Endothelial cell of umbilical vein (primary cell): ENCODE results near the gene MAPKAP1. TPM values are rescaled to one million over a fixed set of nuclear protein-coding genes. Genes with fewer than 3 reads are reported as not detected.

ENCODE experiments used
- BruUV-seq: library from RNA; stranded (reverse); fragments of 400-500 nt; replicated peaks from 2 replicates; lab custom pipeline; 2021; lab: Mats Ljungman, UMichigan
- CTCF ChIA-PET: fragments of 300-600, 350-600 bp; sonication (Branson Sonifier 250); formaldehyde crosslinking; loops from one replicate; lab custom pipeline; 2021; ENCODE audit warnings: antibody characterized with exemption, inconsistent platforms; lab: Charles Lee
- POLR2A ChIA-PET: fragments of 300-600, 350-600 bp; sonication (Branson Sonifier 250); formaldehyde crosslinking; loops from one replicate; lab custom pipeline; 2021; ENCODE audit warnings: antibody characterized with exemption, inconsistent platforms; lab: Charles Lee
- DNase-seq: peaks from one replicate; pipeline ENCODE4 v3.0.0-alpha.2; 2011; ENCODE audit warnings: low read depth, low spot score
- FAIRE-seq: peaks from 2 replicates; lab custom pipeline; 2011; peaks lifted over from hg19 to GRCh38; lab: Jason Lieb, UNC
- H2AFZ ChIP-seq: 2 replicates; pipeline ENCODE4 v1.6.0; 2012; ENCODE audit warnings: low read depth, low read length, control low read depth, inconsistent platforms
- H3K27ac ChIP-seq: 2 replicates; pipeline ENCODE4 v1.5.1; 2011; ENCODE audit warnings: low read depth, mild to moderate bottlenecking, control low read depth, low read length, moderate library complexity; ENCODE audit not compliant: insufficient read depth
- H3K27me3 ChIP-seq, 2 experiments: 2 replicates each; pipeline versions ENCODE4 v1.6.0 to v1.6.1; 2011; ENCODE audit warnings: low read length in 2 of 2, mixed read lengths in 1 of 2; ENCODE audit not compliant: control insufficient read depth in 2 of 2, insufficient read depth in 2 of 2
- H3K36me3 ChIP-seq, 2 experiments: 2 replicates in 1 of 2; 3 replicates in 1 of 2; pipeline ENCODE4 v1.5.1; 2011; ENCODE audit warnings: low read length in 2 of 2, mild to moderate bottlenecking in 1 of 2, moderate library complexity in 1 of 2; ENCODE audit not compliant: control insufficient read depth in 2 of 2, insufficient read depth in 2 of 2; ENCODE audit errors: extremely low read depth in 1 of 2
- H3K4me1 ChIP-seq: 3 replicates; pipeline ENCODE4 v1.5.1; 2011; ENCODE audit warnings: mild to moderate bottlenecking, low read length; ENCODE audit not compliant: control insufficient read depth, insufficient read depth; ENCODE audit errors: extremely low read depth
- H3K4me2 ChIP-seq: 2 replicates; pipeline ENCODE4 v1.6.1; 2011; ENCODE audit warnings: low read length, control low read depth, mixed read lengths; ENCODE audit not compliant: insufficient read depth
- H3K4me3 ChIP-seq, 3 experiments: fragments of 200-600 bp in 1 of 3; sonication (generic), shearing (Covaris generic) in 1 of 3; replicated peaks in 1 of 3; 2 replicates each; pipeline ENCODE4 v1.5.1; 2011 to 2016; ENCODE audit warnings: control low read depth in 3 of 3, low read length in 3 of 3, mild to moderate bottlenecking in 2 of 3, inconsistent platforms in 1 of 3, low read depth in 1 of 3, moderate library complexity in 1 of 3; ENCODE audit not compliant: insufficient read depth in 1 of 3
- H3K79me2 ChIP-seq: 2 replicates; pipeline ENCODE4 v1.6.0; 2012; ENCODE audit warnings: low read length, inconsistent platforms; ENCODE audit not compliant: control insufficient read depth, insufficient read depth
- H3K9ac ChIP-seq: replicated peaks from 2 replicates; pipeline ENCODE3; 2011; ENCODE audit warnings: low read length, control low read depth; ENCODE audit not compliant: insufficient read depth; ENCODE audit errors: extremely low read depth
- H3K9me1 ChIP-seq: replicated peaks from 3 replicates; pipeline ENCODE4 v1.6.0; 2011; ENCODE audit warnings: mild to moderate bottlenecking, low read length; ENCODE audit not compliant: control insufficient read depth, insufficient read depth; ENCODE audit errors: extremely low read depth
- H3K9me3 ChIP-seq: replicated peaks from 2 replicates; pipeline ENCODE4 v1.5.1; 2012; ENCODE audit warnings: low read length, inconsistent platforms; ENCODE audit not compliant: control insufficient read depth, insufficient read depth
- H4K20me1 ChIP-seq: replicated peaks from 2 replicates; pipeline ENCODE3; 2011; ENCODE audit warnings: mild to moderate bottlenecking, low read length; ENCODE audit not compliant: control insufficient read depth, insufficient read depth; ENCODE audit errors: extremely low read depth
- EZH2 ChIP-seq: IDR thresholded peaks from 2 replicates; pipeline ENCODE4 v1.6.1; 2012; ENCODE audit warnings: borderline replicate concordance, low read depth, mild to moderate bottlenecking, moderate library complexity, low read length, inconsistent platforms; ENCODE audit not compliant: severe bottlenecking
- FOS ChIP-seq: IDR thresholded peaks from 2 replicates; pipeline ENCODE4 v1.6.1; 2011; ENCODE audit warnings: mild to moderate bottlenecking, low read length, moderate library complexity, borderline replicate concordance; ENCODE audit not compliant: insufficient read depth
- GATA2 ChIP-seq: IDR thresholded peaks from 2 replicates; pipeline ENCODE4 v1.7.0; 2011; ENCODE audit warnings: low read depth, mild to moderate bottlenecking, moderate library complexity, mixed read lengths, low read length; ENCODE audit not compliant: insufficient read length, insufficient read depth
- JUN ChIP-seq: IDR thresholded peaks from 2 replicates; pipeline ENCODE4 v1.6.1; 2011; ENCODE audit warnings: borderline replicate concordance, low read depth; ENCODE audit not compliant: insufficient read length, insufficient read depth
- MYC ChIP-seq: IDR thresholded peaks from one replicate; pipeline ENCODE4 v1.6.1; 2011; ENCODE audit warnings: mild to moderate bottlenecking, low read depth, low read length
- POLR2A ChIP-seq: IDR thresholded peaks from 2 replicates; pipeline ENCODE4 v1.6.1; 2012; ENCODE audit warnings: low read depth, mild to moderate bottlenecking, control low read depth, low read length
- POLR2AphosphoS5 ChIP-seq: IDR thresholded peaks from 2 replicates; pipeline ENCODE4 v1.6.1; 2012; ENCODE audit warnings: low read depth, mild to moderate bottlenecking, control low read depth, low read length, moderate library complexity; ENCODE audit not compliant: insufficient read depth
- dilution Hi-C: fragments of 300-500 bp; cut with MboI; formaldehyde crosslinking; loops from one replicate; pipeline ENCODE4 v1.15.0; 2019; ENCODE audit warnings: low sequenced_read_pairs; ENCODE audit not compliant: extremely low pct_ligation_motif_present
- intact Hi-C: fragments of 100-400 bp; cut with micrococcal nuclease; formaldehyde crosslinking; loops from one replicate; pipeline ENCODE4 v1.10.0; 2022
- polyA plus RNA-seq, 4 experiments: library from polyadenylated mRNA; depleted of rRNA in 3 of 4; stranded (reverse) in 3 of 4; unstranded in 1 of 4; fragments of >200 nt; gene quantifications; 2 replicates each; pipeline versions ENCODE4 v1.2.1 to v1.2.3, GENCODE V29; 2011 to 2012; ENCODE audit warnings: missing spikeins in 1 of 4
- total RNA-seq: library from RNA; stranded (reverse); gene quantifications from 2 replicates; pipeline ENCODE4 v1.2.3, GENCODE V29; 2021
- TF ChIP-seq, protein P1 (sequence below): IDR thresholded peaks from 2 replicates; pipeline ENCODE4 v1.6.1; 2011; ENCODE audit not compliant: insufficient read depth, insufficient read length
- TF ChIP-seq, protein P2 (sequence below), 2 donors: IDR thresholded peaks; 1 replicate in 1 of 2; 2 replicates in 1 of 2; pipeline ENCODE4 v1.5.1; 2011; ENCODE audit warnings: low read length in 2 of 2, mild to moderate bottlenecking in 2 of 2, moderate library complexity in 2 of 2, control low read depth in 1 of 2, inconsistent platforms in 1 of 2, low read depth in 1 of 2; ENCODE audit not compliant: insufficient read depth in 1 of 2; ENCODE audit errors: extremely low read depth in 1 of 2

Gene MAPKAP1
- total and polyA plus RNA-seq, 2 donors (not counting 3 experiments of a cell fraction or from before 2014, with no cell fraction given): 61.9 to 99.1 TPM

DNA sequence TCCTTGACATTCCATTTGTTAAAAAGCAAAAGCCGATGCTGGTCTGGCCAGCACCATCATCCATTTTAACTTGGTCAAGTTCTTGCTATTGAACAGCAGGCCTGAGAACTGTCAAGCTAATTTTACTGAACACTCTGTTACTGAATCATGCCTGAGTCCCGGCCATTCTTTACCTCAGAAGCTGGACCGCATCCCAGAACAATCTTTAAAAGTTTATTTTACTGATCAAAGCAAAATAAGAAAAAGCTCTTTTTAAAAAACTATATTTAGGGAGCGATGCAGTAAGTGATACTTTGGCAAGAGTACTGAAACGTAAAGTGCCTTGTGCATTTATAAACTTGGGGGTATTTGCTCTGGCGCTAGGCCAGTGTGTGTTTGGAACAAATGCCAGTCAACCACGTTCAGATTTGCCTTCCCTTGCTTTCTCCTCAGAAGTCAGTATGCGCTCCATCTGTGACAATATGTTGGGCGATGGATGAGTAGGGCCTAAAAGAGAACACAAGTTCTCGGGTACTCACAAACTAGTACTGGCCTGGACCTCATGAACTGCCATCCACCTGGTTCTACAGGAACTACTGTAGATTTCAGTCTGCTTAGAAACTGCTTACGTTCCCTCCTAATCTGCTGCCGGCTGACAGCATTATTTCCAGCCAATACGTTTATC, 161.9 kb downstream of the MAPKAP1 start:
- POLR2A ChIA-PET: no interaction called here
- no peak overlapping the region for H3K27ac ChIP-seq
- intact Hi-C loops: no loop called here

More for the DNA sequence above, 161.9 kb downstream of the MAPKAP1 start:
- DNase-seq (peak; percentile 75), FAIRE-seq (peak; percentile 75)
- CTCF ChIA-PET: interaction anchor here (1.1 to 1.3 kb wide), 2 partner anchors 14 to 17 kb away, joined by 3 to 5 read pairs; no protein-coding TSS in a partner anchor
- Histone ChIP-seq H3K4me1 (peaks cover 27% of the 10 kb centered on the region), H3K36me3 (no peaks in the 10 kb centered on the region), H2AFZ (no peak overlapping the region), H3K9me1 (no peaks in the 10 kb centered on the region), H3K27me3 (no peaks in the 10 kb centered on the region), H3K9ac (no peak overlapping the region), H3K9me3 (no peaks in the 10 kb centered on the region), H3K4me3 (no peak overlapping the region), H4K20me1 (no peaks in the 10 kb centered on the region), H3K79me2 (no peaks in the 10 kb centered on the region), H3K4me2 (no peak overlapping the region)
- BruUV-seq: no TSS peak
- TF ChIP-seq, protein P1, sequence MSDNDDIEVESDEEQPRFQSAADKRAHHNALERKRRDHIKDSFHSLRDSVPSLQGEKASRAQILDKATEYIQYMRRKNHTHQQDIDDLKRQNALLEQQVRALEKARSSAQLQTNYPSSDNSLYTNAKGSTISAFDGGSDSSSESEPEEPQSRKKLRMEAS: no peak
- TF ChIP-seq POLR2A (no peak), MYC (no peak), POLR2AphosphoS5 (no peak), FOS (no peak), GATA2 (no peak), EZH2 (no peak), JUN (no peak)
- TF ChIP-seq, protein P2, sequence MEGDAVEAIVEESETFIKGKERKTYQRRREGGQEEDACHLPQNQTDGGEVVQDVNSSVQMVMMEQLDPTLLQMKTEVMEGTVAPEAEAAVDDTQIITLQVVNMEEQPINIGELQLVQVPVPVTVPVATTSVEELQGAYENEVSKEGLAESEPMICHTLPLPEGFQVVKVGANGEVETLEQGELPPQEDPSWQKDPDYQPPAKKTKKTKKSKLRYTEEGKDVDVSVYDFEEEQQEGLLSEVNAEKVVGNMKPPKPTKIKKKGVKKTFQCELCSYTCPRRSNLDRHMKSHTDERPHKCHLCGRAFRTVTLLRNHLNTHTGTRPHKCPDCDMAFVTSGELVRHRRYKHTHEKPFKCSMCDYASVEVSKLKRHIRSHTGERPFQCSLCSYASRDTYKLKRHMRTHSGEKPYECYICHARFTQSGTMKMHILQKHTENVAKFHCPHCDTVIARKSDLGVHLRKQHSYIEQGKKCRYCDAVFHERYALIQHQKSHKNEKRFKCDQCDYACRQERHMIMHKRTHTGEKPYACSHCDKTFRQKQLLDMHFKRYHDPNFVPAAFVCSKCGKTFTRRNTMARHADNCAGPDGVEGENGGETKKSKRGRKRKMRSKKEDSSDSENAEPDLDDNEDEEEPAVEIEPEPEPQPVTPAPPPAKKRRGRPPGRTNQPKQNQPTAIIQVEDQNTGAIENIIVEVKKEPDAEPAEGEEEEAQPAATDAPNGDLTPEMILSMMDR (IDR thresholded peaks at IDR 0.05; ENCODE audit: extremely low read depth in 1 of 2, insufficient read depth in 1 of 2, low read depth in 1 of 2, low read length in 2 of 2): no peak
- dilution Hi-C loops: no loop called here
